GM19099 (cell line): ENCODE data around the gene CD244.

Experiments used
- POLR2A ChIP-seq: IDR thresholded peaks from 3 replicates; pipeline ENCODE4 v1.6.1; 2011; ENCODE audit warnings: low read depth; ENCODE audit not compliant: insufficient read length; ENCODE audit errors: extremely low read depth

CD244 gene

DNA sequence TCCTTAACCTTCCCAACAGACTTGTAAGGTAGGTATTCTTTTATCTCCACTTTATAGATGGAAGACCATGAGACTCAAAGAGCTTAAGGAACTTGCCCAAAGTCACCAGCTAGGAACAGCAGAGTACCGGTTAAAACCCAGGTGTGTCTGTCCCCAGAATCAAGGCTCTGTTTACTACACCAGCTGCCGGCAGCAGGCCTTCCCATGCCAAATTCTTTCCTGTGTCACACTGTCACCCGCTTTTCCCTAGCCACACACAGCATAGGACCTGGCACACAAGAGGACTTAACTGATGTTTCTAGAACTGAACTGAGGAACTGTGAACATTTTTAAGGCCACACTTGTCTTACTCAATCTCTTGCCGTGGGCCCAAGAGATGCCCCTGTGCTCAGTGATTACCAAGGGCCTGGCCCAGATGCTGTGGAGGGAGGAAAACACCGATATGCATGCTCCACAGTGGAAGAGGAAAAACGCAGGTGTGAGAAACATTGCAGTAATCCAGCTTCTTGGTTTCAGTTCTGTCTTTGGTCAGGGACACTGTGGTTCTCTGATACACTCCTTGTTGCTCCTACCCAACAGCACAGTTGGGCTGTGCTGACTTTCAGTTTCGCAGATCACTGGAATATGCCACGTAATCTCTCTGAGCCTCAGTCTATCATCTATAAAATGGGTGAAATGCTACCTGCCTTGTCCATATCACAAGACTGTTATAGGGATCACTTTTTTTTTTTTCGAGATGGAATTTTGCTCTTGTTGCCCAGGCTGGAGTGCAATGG lies 80.6 kb downstream of the CD244 start:
- TF ChIP-seq POLR2A: no peak

DNA sequence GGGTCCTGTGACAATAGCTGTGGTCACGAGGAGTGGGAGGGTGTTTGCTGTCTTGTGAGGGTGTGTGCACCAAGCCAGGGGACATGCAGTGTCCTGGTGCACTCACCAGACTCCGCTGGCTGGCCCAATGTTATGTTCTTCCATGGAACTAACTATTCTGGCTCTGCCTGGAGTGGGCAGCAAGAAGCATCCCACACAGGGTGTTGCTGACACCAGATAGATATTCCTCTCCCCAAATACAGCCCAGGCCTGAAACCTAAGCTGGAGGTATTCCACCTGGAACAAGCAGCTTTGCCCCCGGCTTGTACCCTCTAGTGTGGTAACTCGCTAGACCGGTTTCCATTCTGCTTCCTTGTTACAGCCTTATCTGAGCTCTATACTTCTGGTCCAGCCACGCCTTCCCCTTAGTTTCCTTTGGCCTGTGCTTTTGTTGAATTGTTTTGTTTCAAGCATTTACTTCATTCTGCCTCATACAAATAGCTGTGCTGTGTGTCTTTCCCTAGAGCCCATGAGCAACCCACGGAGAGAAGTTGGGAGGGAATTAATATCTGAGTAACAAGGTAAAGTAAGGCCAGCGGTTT lies 81.4 kb downstream of the CD244 start:
- no peak for TF ChIP-seq POLR2A

DNA sequence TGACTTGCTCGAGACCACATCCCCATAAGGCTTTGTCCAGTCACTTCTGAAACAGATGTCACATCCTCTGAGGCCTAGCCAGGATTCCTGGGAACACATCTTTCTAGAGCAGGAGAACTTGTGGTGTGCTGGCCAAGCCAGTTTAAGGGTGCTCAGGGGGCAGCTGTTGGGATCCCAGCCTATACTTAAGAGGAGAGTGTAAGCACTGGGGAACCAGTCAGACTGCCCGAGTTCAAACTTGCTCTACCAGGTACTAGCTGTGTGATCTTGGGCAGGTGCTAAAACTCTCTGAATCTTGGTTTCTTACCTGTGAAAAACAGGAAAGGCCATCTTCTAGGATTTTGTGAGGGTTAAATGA lies 82.3 kb downstream of the CD244 start:
- no peak for TF ChIP-seq POLR2A
